SIG-M5 treated with dmso at 0.1 percent for 504 hours (cell line): ENCODE measurements around the gene VSTM2L.

Source experiments
- DNase-seq: peaks from one replicate; lab custom pipeline; 2025; ENCODE audit not compliant: unreplicated experiment; lab: John Stamatoyannopoulos, UW

VSTM2L gene

GRCh38 chr20:37986873-37987601 is 84.1 kb downstream of the VSTM2L start:
- no peak for DNase-seq

DNA sequence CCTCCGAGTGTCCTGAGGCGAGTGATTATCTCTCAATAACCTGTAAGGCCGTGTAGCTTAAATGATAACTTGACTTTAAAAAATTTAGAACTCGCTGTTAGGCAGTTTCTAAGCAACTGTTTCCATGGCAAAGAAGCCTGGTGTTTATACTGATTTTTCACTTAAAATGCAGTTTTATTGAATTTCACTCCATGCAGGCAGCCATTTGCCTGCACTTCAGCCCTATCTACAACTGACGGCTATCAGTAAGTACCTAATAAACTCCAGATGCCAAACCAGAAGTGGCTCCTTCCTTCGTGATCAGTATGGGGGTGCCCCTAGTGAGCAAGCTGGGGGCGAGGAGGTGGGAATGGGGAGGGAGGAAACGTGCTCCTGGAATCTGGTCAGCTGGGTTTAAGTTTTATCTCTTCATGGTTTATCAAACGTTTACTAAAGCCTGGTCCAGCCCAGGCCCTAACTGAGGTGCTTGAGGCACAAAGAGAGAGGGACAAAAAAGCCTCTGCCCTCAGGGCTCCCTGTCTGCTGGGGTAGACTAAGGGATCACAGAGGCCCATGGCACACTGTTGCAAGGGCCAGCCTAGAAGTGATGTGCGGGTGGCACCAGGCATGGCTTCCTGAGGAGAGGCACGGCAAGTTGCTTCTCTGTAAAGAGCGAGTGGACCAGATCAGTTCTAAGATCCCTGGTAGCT is 84.8 kb downstream of the VSTM2L start:
- DNase-seq, result no peak

DNA sequence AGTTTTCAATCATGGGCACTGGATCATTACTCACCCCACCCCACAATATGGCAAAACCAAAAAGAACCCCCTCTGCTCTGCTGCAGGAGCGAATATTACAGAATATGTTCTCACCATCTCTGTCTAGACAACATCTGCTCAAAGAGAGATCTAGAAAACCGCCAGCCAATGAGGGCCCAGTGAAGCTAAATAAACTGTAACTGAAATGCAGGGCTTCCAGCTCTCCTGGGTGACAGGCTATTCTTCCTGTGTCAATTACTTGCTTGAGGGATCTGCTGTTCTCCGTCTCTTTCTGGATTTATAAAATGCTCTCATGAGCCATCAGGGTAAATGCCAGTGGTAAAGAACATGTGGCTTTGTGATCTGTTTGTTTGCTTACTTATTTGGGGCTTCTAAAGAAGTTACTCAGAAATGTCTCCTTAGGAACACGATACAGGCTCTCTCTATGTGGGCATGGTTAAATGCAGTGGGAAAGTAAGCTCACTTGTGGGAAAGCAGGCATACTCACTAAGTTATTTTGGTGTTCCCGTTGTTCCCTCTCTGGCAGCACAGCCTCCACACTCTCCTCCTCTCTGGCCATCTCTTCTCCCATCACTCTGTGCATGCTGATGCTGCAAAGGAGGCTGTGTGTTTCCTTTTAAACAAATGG is 85.5 kb downstream of the VSTM2L start:
- no peak for DNase-seq

GRCh38 chr20:37989601-37990295 is 86.8 kb downstream of the VSTM2L start:
- no peak for DNase-seq

GRCh38 chr20:37990571-37991151 is 87.7 kb downstream of the VSTM2L start:
- peak; percentile 72 for DNase-seq

DNA sequence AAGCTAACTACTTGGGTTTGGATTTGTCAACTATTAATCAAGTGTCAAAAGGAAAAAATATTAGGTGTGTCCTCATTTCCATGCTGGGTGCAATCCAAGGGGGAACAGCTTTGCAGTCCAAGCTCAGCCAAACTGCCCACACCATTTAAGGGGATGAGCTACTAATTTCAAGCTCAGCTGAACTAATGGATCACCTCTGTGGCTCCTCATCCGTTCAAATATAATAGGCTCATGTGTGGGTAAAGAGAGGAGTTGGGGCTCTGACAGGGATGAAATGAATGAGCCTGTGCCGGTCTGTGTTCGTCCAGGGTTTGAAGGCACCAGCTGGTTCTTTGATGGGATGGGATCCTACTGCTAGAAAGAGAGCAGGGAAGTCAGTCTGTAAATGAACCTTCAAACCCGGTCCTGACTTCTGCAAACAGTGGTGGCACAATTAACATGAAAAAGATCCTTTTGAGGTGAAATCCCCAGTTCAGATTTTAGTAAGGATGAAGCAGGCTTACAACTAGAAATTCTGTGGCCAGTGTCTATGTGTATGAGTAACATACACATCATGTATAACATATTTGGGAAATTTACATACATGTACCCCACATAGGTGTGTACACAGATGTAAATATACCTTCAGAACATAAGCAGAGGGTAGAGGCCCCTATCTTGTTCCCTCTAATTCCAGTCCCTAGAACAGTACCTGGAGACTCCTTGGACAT is 88.4 kb downstream of the VSTM2L start:
- DNase-seq, result no peak

GRCh38 chr20:37991908-37992307 is 89.0 kb downstream of the VSTM2L start:
- DNase-seq, result no peak

GRCh38 chr20:37992802-37993409 is 90.0 kb downstream of the VSTM2L start:
- peak; percentile 42 for DNase-seq

- no peak for DNase-seq
Observed at GRCh38 chr20:37994512-37994911, 91.6 kb downstream of the VSTM2L start.
